ENCODE measurements around the gene ZDHHC6. TPM values are rescaled to one million over a fixed set of nuclear protein-coding genes. Genes with fewer than 3 reads are reported as not detected.

ZDHHC6 gene
- polyA plus RNA-seq, 1 donor from 2014 or later, result 50.5 TPM

DNA sequence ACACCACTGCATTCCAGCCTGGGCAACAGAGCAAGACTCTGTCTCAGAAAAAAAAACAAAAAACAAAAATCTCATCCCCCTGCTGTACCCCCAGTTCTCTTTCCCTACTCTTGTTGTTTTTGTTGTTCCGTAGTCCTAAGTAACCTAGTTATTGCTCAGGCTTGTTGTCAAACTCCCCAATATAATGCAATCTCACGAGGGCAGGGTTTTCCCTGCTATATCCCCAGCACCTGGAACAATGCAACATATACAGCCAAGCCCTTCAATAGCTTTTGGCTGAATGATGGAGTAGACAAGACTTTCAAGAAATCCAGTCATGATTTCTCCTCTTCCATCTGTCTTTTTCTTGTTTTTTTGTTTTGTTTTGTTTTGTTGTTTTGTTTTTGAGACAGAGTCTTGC, 62.6 kb downstream of the ZDHHC6 start:
- Histone ChIP-seq H3F3A (ENCODE audit: insufficient read depth, low read length, poor library complexity, severe bottlenecking) (no peaks in the 10 kb centered on the region), H3K4me3 (ENCODE audit: low read length) (no peak overlapping the region), H3K9ac (ENCODE audit: low read length) (no peak overlapping the region), H3K4me2 (ENCODE audit: low read length) (no peak overlapping the region), H3K9me3 (ENCODE audit: low read length) (no peaks in the 10 kb centered on the region), H3K27me3 (ENCODE audit: insufficient read depth, low read depth, low read length) (no peaks in the 10 kb centered on the region), H3K79me2 (replicated peaks; ENCODE audit: insufficient read depth, low read length) (no peaks in the 10 kb centered on the region), H3K27ac (ENCODE audit: low read length) (no peak overlapping the region), H4K20me1 (ENCODE audit: insufficient read depth) (no peaks in the 10 kb centered on the region), H2AFZ (ENCODE audit: low read depth, low read length) (no peak overlapping the region), H3K36me3 (ENCODE audit: insufficient read depth, low read length) (no peaks in the 10 kb centered on the region), H3K9me2 (ENCODE audit: insufficient read depth, low read length) (no peaks in the 10 kb centered on the region)
- TF ChIP-seq TAF1 (IDR thresholded peaks at IDR 0.05; ENCODE audit: low read depth) (no peak), EP300 (conservative IDR thresholded peaks at IDR 0.05; ENCODE audit: poor library complexity, severe bottlenecking) (no peak), MXI1 (conservative IDR thresholded peaks at IDR 0.05; ENCODE audit: poor library complexity, severe bottlenecking) (no peak), POLR2AphosphoS5 (IDR thresholded peaks at IDR 0.05) (no peak), EZH2 (IDR thresholded peaks at IDR 0.05; ENCODE audit: borderline replicate concordance, insufficient read depth, low read length, poor library complexity, severe bottlenecking) (no peak), RAD21 (conservative IDR thresholded peaks at IDR 0.05) (no peak)
- TF ChIP-seq, protein P1, sequence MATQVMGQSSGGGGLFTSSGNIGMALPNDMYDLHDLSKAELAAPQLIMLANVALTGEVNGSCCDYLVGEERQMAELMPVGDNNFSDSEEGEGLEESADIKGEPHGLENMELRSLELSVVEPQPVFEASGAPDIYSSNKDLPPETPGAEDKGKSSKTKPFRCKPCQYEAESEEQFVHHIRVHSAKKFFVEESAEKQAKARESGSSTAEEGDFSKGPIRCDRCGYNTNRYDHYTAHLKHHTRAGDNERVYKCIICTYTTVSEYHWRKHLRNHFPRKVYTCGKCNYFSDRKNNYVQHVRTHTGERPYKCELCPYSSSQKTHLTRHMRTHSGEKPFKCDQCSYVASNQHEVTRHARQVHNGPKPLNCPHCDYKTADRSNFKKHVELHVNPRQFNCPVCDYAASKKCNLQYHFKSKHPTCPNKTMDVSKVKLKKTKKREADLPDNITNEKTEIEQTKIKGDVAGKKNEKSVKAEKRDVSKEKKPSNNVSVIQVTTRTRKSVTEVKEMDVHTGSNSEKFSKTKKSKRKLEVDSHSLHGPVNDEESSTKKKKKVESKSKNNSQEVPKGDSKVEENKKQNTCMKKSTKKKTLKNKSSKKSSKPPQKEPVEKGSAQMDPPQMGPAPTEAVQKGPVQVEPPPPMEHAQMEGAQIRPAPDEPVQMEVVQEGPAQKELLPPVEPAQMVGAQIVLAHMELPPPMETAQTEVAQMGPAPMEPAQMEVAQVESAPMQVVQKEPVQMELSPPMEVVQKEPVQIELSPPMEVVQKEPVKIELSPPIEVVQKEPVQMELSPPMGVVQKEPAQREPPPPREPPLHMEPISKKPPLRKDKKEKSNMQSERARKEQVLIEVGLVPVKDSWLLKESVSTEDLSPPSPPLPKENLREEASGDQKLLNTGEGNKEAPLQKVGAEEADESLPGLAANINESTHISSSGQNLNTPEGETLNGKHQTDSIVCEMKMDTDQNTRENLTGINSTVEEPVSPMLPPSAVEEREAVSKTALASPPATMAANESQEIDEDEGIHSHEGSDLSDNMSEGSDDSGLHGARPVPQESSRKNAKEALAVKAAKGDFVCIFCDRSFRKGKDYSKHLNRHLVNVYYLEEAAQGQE (IDR thresholded peaks at IDR 0.05; ENCODE audit: borderline replicate concordance), result no peak
- TF ChIP-seq, protein P2, sequence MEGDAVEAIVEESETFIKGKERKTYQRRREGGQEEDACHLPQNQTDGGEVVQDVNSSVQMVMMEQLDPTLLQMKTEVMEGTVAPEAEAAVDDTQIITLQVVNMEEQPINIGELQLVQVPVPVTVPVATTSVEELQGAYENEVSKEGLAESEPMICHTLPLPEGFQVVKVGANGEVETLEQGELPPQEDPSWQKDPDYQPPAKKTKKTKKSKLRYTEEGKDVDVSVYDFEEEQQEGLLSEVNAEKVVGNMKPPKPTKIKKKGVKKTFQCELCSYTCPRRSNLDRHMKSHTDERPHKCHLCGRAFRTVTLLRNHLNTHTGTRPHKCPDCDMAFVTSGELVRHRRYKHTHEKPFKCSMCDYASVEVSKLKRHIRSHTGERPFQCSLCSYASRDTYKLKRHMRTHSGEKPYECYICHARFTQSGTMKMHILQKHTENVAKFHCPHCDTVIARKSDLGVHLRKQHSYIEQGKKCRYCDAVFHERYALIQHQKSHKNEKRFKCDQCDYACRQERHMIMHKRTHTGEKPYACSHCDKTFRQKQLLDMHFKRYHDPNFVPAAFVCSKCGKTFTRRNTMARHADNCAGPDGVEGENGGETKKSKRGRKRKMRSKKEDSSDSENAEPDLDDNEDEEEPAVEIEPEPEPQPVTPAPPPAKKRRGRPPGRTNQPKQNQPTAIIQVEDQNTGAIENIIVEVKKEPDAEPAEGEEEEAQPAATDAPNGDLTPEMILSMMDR (IDR thresholded peaks at IDR 0.05; ENCODE audit: poor library complexity, severe bottlenecking), result no peak

DNA sequence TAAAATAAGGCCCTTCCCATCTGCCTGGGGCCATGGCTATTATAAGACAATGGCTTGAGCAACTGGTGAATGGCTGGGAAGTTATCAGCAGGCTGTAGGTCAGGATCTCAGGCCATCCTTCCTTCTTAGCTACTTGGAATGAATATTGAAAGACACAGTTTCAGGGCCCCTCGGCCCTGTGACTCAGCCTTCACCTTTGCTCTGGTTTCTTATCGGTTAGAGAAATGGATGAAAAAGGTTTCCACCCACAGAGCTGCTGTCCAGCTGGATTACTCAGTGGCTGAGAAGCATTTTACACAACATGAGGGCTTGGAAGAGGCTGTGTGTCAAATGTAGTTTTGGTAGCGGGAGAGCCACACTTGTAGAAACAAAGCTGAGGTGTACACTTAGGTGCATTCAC, 63.4 kb downstream of the ZDHHC6 start:
- no peaks in the 10 kb centered on the region for H3K27me3 ChIP-seq (ENCODE audit: insufficient read depth, low read depth, low read length)
- no peak overlapping the region for H3K9ac ChIP-seq (ENCODE audit: low read length)
- no peaks in the 10 kb centered on the region for H3K9me2 ChIP-seq (ENCODE audit: insufficient read depth, low read length)
- H3K4me2 ChIP-seq (ENCODE audit: low read length), result no peak overlapping the region
- no peaks in the 10 kb centered on the region for H3K79me2 ChIP-seq (replicated peaks; ENCODE audit: insufficient read depth, low read length)
- no peaks in the 10 kb centered on the region for H4K20me1 ChIP-seq (ENCODE audit: insufficient read depth)
- no peak overlapping the region for H3K27ac ChIP-seq (ENCODE audit: low read length)
- no peaks in the 10 kb centered on the region for H3F3A ChIP-seq (ENCODE audit: insufficient read depth, low read length, poor library complexity, severe bottlenecking)
- no peaks in the 10 kb centered on the region for H3K9me3 ChIP-seq (ENCODE audit: low read length)
- no peak overlapping the region for H2AFZ ChIP-seq (ENCODE audit: low read depth, low read length)
- H3K36me3 ChIP-seq (ENCODE audit: insufficient read depth, low read length), result no peaks in the 10 kb centered on the region
- TF ChIP-seq MXI1 (conservative IDR thresholded peaks at IDR 0.05; ENCODE audit: poor library complexity, severe bottlenecking) (no peak), EZH2 (IDR thresholded peaks at IDR 0.05; ENCODE audit: borderline replicate concordance, insufficient read depth, low read length, poor library complexity, severe bottlenecking) (no peak)
- TF ChIP-seq, protein P1 (IDR thresholded peaks at IDR 0.05; ENCODE audit: borderline replicate concordance), result no peak
- no peak overlapping the region for H3K4me3 ChIP-seq (ENCODE audit: low read length)
